A549 (cell line): ENCODE results near the gene C8B.

Experiments used
- BCL3 ChIP-seq: fragments of >200 bp; sonication (Bioruptor Twin); formaldehyde crosslinking; IDR thresholded peaks from 3 replicates; pipeline ENCODE4 v1.6.1; 2016
- CTCF ChIP-seq: fragments of >200 bp; sonication (Bioruptor Twin); formaldehyde crosslinking; IDR thresholded peaks from 3 replicates; pipeline ENCODE4 v1.5.1; 2016
- E2F6 ChIP-seq: IDR thresholded peaks from 2 replicates; pipeline ENCODE4 v1.6.1; 2012; ENCODE audit warnings: low read depth, borderline replicate concordance
- ELK1 ChIP-seq: fragments of 150-350 bp; IDR thresholded peaks from 2 replicates; pipeline ENCODE4 v1.6.1; 2014; ENCODE audit warnings: low read depth, mild to moderate bottlenecking, low read length
- JUN ChIP-seq, 2 experiments: fragments of >200 bp; sonication (Bioruptor Twin); formaldehyde crosslinking; IDR thresholded peaks; 2 replicates in 1 of 2; 3 replicates in 1 of 2; pipeline ENCODE4 v1.6.1; 2016 to 2017
- PHF8 ChIP-seq: fragments of 200-600 bp; sonication (generic); IDR thresholded peaks from 2 replicates; pipeline ENCODE4 v1.6.1; 2016; ENCODE audit warnings: low read depth, mild to moderate bottlenecking, antibody characterized with exemption, moderate library complexity, borderline replicate concordance
- POLR2A ChIP-seq: IDR thresholded peaks from 2 replicates; pipeline ENCODE4 v1.6.1; 2012; ENCODE audit warnings: mild to moderate bottlenecking, low read length
- POLR2AphosphoS2 ChIP-seq: conservative IDR thresholded peaks from 2 replicates; pipeline ENCODE4 v1.6.1; 2012; ENCODE audit warnings: low read length, improper control_type of control experiment, inconsistent platforms
- SMC3 ChIP-seq: fragments of >200 bp; sonication (Bioruptor Twin); formaldehyde crosslinking; IDR thresholded peaks from 3 replicates; pipeline ENCODE4 v1.6.1; 2018; ENCODE audit warnings: inconsistent platforms
- USF2 ChIP-seq: fragments of 450-650 bp; IDR thresholded peaks from 2 replicates; pipeline ENCODE4 v1.6.1; 2014; ENCODE audit warnings: antibody characterized with exemption

- TF ChIP-seq CTCF = no peak
- no peak for TF ChIP-seq POLR2AphosphoS2
- no peak for TF ChIP-seq E2F6
- TF ChIP-seq PHF8 = no peak
- no peak for TF ChIP-seq BCL3
- TF ChIP-seq POLR2A = no peak
- no peak for TF ChIP-seq ELK1
- TF ChIP-seq SMC3 = no peak
- no peak for TF ChIP-seq USF2
- TF ChIP-seq JUN (IDR thresholded peaks at IDR 0.05) = no peak
These were observed 62.0 kb downstream of the C8B start for GRCh38 chr1:56903778-56904177.
